CD4-positive, alpha-beta T cell treated with Interleukin-15 for 1 hour (primary cell): ENCODE results near the gene MBD3L4.
"Not testable (repeated sequence)": the region's sequence is repeated elsewhere in the genome, so short reads cannot be mapped to it uniquely, and the experiment has no call there.

ENCODE experiments used
- DNase-seq: peaks from one replicate; pipeline ENCODE4 v3.0.0-alpha.2; 2020

MBD3L4 gene

DNA sequence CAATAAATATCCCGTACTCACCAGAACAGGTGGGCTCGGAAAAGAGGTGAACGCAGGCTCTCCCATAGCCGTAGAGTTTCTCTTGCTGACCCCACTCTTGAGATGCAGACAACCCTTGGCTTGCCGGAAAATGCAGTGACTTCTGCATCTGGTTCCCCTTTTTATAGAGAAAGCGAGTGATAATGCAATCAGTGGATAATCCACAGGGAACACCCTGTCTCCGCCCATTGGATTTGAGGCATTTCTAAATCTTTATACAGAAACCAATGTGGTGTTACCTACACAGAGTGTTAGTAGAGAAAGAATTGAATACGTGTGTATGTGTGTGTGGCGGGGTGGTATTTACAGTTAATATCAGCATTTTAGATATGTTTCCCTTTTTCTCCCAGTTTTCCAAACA, at the start of gene MBD3L4:
TSS of gene MBD3L4 (minus strand) at position 101 of the 400 bp plus-strand sequence. CDS start at position 66, 35 bp downstream.
- not testable (repeated sequence) for DNase-seq

DNA sequence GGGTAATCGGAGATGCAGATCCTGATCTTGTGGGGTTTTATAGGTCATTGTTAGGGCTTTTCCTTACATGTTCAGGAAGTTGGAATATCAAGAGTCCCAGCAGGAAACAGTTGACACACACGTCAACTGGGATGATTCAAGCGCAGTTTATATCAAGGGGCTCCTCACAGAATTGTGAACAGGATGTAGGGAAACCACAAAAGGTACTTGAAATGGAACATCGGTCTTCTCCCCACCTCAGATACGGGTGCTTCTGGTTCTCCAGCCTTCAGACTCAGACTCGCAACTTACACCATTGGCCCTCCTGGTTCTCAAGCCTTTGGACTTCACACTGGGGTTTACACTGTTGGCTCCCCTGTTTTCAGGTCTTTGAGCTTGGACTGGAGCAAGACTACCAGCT, 49.0 kb upstream of the MBD3L4 start:
- no peak for DNase-seq

DNA sequence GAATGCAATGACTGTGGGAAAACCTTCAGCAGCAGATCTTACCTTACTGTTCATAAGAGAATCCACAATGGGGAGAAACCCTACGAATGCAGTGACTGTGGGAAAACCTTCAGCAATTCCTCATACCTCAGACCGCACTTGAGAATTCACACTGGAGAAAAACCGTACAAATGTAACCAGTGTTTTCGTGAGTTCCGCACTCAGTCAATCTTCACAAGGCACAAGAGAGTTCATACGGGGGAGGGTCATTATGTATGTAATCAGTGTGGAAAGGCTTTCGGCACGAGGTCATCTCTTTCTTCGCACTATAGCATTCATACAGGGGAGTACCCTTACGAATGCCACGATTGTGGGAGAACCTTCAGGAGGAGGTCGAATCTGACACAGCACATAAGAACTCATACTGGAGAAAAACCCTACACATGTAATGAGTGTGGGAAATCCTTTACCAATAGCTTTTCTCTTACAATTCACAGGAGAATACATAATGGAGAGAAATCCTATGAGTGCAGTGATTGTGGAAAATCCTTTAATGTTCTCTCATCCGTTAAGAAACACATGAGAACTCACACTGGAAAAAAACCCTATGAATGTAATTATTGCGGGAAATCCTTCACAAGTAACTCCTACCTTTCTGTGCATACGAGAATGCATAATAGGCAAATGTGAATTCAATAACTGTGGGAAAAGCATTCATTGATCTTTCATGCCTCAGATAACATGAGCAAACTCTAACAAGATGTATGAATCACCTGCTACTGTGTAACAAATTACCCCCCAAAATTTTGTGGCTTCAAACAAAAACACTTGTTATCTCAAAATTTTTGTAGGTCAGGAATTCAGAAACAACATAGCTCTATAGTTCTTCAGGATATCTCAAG, 43.3 kb upstream of the MBD3L4 start:
- no peak for DNase-seq

DNA sequence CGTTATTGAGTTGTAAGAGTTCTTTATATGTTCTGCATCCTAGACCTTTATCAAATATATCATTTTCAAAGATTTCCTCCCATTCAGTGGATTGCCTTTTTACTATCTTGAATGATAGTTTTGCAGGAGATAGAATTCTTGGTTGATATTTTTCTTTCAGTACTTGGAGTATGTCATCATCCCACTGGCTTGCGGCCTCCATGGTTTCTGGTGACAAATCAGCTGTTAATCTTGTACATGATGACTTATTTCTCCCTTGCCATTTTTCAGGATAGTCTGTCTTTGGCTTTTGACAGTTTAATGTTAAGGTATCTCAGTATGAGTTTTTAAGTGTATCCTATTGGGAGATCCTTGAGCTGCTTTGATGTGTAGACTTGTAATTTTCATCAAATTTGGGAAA, 38.0 kb upstream of the MBD3L4 start:
- DNase-seq, result no peak

DNA sequence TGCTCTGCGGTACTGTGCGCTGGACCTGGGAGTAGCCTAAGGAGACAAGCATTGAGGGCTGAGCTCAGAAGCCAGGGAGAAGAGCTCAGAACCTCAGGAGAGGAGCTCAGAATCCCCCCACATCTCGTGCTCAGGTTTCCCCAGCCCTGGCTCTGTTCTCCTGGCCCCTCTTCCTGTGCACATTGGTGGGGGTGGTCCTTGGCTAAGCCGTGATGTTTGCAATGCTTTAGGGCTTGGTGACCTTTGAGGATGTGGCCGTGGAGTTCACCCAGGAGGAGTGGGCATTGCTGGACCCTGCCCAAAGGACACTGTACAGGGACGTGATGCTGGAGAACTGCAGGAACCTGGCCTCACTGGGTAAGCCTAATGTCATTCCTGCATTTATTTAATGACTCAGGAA, 36.2 kb upstream of the MBD3L4 start:
- no peak for DNase-seq

DNA sequence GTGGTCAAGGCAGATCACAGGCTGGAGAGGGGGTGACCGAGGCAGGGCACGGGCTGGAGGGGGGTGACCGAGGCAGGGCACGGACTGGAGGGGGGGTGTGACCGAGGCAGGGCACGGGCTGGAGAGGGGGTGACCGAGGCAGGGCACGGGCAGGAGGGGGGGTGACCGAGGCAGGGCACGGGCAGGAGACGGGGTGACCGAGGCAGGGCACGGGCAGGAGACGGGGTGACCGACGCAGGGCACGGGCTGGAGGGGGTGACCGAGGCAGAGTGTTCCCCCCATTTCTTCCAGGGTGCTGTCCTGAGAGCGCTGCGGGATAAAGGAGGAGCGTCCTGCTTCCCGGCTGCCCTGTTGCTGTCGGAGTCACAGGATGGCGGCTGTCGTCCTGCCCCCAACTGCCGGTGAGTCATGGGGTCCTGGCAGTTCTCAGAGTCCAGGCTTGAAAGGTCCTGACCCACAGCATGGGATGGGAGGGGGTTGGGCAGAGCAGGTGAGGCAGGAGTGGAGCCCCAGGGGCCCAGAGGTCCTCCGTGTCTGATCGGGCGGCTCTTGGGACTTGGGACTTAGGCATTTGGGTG, 34.8 kb upstream of the MBD3L4 start:
- DNase-seq, result no peak

DNA sequence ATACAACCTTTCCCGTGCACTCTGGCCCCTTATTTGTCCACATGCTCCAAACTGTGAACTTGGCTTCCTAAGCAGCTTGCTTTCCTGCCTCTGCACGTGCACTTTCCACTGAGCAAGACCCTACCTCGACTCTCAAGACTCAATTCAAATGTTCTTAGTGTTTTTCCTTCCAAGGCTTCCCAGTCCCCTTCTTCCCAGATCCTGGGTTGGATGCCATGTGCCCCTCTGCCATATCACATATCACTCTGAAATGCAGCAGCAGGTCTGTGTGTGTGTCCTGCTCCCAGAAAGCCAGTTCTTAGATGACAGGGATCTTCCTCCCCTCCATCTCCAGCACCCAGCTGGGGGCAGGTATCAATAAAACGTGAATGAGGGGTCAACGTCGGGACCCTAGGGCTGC, 32.6 kb upstream of the MBD3L4 start:
- no peak for DNase-seq

DNA sequence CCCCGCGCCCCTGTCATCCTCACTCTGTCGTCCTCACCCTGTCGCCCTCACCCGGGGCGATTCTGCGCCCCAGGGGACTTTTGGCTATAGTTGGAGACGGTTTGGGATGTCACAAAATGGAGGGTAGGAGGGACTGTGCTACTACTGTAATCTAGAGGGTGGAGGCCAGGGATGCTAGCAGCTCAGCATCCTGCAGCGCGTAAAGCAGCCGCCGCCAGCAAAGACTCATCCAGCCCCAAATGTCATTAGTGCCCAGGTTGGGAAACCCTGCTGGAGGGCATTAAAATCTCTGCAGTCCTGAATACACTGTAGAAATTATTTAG, 29.9 kb upstream of the MBD3L4 start:
- no peak for DNase-seq

DNA sequence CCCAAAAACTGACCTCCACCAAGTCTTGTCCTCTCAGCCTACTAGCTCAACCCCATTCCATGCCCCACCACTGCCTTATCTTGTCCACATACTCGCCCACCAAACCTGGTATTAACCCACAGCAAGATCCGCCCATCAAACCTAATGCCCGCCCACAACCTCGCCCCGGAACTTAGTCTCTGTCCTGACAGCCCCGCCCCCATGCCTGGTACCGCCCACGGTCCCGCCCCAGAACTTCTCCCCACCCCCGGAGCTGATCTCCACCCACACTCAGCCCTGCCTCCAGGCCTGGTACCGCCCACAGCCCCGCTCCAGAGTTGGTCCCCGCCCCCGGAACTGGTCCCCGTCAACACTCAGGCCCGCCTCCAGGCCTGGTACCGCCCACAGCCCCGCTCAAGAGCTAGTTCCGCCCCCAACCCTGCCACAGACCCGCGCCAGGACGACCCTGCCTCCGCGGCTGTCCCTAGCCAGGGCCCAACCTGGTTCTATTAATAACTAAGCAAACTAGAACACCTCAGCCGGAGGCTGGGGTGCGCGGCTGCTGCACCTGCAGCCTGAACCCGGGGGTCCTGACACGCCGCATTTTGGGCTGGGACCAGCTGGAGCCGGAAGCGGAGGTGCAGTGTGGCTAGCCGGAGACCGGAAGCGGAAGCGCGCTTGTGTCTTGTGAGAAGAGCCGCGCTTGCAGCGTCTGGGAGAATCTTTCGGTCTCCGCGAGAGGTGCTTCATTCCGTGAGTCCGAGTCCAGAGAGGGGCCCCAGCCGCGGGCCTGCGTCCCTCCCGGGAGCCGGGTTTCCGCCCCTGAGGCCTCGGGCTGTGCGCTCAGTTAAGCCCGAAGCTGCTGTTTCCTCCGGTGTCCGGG, 29.3 kb upstream of the MBD3L4 start, which contains the start of gene ZNF557:
TSS of gene ZNF557 (plus strand) at position 662 of the 862 bp plus-strand sequence. CDS start 5,372 bp downstream, outside the sequence.
- DNase-seq, result peak; percentile 98

DNA sequence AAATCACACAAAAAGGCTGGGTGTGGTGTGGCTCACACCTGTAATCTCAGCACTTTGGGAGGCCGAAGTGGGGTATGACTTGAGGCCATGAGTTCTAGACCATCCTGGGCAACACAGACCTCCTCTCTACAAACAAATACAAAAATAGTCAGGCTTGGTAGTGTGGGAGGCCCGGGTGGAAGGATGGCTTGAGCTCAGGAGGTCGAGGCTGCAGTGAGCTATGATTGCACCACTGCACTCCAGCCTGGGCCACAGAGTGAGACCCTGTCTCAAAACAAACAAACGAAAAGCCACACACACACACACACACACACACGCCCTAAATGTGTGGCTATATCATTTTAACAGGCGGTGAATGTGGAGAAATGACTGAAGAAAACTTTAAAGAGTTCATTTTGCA, 28.6 kb upstream of the MBD3L4 start:
- DNase-seq, result no peak

DNA sequence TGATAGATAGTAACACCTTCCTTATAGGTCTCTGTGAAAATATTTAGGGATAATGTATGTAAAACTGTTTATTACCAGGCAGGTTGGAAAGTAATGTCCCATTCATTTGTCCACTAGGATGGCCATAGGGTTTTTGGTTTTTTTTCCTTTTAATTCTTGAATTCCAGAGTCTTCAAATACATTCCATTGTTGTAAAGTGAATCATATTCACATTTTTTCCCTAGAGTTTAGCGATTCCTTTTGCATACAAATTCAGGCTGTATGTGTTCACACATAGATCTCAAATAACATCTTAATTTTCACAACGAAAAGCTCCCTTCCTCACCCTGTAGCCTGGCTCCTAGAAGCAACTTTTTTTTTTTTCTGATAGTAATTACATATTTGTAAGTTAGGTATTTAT, 27.7 kb upstream of the MBD3L4 start:
- DNase-seq, result no peak

DNA sequence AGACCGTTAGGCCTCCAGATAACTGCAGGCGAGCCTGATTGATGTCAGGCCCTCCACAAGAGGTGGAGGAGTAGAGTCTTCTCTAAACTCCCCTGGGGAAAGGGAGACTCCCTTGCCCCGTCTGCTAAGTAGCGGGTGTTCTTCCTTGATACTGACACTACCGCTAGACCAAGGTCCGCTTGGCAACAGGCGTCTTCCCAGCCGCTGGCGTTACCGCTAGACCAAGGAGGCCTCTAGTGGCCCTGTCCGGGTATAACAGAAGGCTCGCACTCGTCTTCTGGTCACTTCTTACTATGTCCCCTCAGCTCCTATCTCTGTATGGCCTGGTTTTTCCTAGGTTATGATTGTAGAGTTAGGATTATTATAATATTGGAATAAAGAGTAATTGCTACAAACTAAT, 27.1 kb upstream of the MBD3L4 start:
- DNase-seq, result not testable (repeated sequence)

DNA sequence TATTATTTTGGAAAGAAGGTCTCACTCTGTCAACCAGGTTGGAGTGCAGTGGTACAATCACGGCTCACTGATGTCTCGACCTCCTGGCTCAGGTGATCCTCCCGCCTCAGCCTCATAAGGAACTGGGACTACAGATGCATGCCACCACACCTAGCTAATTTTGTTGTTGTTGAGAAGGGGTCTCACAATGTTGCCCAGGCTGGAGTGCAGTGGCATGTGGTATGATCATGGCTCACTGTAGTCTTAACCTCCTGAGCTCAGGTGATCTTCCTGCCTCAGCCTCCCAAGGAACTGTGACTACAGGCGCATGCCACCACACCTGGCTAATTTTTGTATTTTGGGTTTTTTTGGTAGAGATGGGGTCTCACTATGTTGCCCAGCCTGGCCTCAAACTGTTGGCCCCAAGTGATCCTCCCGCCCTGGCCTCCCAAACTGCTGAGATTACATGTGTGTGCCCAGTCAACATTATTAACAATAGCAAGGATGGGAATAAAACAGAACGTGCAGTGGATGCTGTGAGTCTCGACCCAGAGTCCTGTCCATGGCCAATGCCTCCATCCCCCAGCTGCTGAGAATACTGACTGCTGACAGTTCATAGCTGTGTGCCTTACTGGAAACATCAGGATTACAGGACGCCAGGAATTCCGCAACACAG, 23.9 kb upstream of the MBD3L4 start:
- no peak for DNase-seq

DNA sequence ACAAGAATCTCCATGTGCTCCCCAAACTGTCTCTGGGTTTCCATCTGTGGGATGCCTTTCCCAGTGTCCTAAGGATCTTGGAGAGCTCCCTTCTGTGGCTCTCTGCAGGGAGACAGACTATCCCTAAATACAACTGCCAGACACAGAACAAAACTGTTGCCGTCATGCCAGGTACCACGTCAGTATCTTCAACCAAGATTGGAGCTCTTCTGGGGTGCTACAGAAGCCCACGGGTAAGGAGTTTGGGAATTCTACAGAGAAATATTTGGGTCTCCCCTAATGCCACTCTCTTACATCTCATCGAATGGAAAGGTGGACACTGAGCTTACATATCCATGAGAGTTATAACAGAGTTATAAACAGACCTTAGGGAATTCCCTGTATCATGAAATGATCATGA, 23.4 kb upstream of the MBD3L4 start:
- DNase-seq, result no peak

DNA sequence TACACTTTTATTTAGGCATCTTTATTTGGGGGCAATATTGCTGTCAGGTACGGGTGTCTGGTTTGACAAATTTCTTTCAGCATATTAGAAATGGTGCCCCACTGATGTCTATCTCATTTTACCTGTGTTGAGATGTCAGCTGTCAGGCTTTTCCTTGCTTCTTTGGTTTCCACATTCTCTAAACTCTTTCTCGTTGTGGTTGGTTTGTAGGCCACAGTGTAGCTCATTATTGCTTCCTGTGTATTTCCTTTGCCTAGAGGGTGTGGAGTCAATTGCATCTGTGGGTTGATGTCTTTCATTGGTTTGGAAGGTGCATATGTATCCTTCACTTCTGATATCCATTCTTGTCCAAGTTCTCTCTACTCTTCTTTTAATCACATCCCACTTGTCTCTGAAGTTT, 20.0 kb upstream of the MBD3L4 start:
- not testable (repeated sequence) for DNase-seq

DNA sequence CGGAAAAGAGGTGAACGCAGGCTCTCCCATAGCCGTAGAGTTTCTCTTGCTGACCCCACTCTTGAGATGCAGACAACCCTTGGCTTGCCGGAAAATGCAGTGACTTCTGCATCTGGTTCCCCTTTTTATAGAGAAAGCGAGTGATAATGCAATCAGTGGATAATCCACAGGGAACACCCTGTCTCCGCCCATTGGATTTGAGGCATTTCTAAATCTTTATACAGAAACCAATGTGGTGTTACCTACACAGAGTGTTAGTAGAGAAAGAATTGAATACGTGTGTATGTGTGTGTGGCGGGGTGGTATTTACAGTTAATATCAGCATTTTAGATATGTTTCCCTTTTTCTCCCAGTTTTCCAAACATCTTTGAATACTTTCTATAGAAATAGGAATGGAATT, 18.6 kb upstream of the MBD3L4 start, which contains the start of gene MBD3L3:
TSS of gene MBD3L3 (minus strand) at position 101 of the 400 bp plus-strand sequence. CDS start at position 30, 71 bp downstream.
- not testable (repeated sequence) for DNase-seq

DNA sequence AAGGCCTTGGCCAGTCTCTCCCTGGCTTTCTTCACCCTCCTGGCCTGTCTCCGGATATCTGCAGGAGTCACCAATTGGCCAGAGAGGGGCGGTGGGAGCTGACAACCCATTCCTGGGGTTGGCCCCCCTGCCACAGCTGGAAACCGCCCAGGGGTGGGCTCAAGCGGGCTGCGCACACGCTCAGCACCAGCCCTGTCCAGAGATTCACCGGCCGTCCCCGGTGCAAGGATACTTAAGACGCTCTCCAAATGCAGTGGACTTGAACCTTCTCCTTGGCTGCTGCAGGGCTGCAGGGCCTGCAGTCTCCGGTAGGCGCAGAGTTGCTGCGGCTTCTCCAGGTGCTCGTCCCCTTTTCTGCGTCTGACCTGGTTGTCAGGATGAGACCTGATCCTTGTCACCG, 16.4 kb upstream of the MBD3L4 start:
- DNase-seq, result not testable (repeated sequence)

DNA sequence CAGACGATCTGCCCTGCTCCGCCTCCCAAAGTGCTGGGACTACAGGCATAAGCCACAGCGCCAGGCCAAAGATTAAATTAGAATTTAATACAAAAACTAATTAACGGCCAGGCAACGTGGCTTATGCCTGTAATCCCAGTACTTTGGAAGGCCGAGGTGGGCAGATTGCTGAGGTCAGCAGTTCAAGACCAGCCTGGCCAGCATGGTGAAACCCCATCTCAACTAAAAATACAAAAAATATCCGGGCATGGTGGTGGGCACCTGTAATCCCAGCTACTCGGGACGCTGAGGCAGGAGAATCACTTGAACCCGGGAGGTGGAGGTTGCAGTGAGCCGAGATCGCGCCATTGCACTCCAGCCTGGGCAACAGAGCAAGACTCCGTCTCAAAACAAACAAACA, 15.7 kb upstream of the MBD3L4 start:
- DNase-seq, result not testable (repeated sequence)

DNA sequence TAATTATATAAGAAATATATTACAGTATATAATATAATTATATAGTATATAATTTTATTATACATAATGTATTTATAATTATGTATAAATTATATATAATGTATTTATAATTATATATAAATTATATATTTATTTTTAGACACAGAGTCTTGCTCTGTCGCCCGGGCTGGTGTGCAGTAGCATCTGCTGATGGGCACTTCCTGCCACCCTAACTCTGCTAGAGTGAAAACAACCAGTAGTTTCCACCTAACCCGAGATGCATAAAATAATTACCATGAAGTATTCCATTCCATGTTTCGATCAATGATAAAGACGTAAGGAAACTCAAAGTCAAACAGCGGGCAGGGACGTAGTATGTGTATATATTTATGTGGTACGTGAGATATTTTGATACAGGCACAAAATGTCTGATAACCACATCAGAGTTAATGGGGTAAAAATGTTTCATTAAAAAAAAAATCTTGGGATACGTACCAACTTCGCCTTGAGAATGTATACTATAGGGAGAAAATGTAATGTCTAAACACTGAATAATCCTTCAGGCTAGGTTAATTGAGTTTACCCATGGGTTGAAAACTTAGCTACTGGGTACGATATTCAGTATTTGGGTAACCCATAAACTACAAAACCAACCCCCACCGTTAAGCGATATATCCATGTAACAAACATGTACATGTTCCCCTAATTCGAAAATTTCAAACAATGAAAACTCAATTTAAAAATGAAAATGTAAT, 14.8 kb upstream of the MBD3L4 start:
- DNase-seq, result not testable (repeated sequence)

DNA sequence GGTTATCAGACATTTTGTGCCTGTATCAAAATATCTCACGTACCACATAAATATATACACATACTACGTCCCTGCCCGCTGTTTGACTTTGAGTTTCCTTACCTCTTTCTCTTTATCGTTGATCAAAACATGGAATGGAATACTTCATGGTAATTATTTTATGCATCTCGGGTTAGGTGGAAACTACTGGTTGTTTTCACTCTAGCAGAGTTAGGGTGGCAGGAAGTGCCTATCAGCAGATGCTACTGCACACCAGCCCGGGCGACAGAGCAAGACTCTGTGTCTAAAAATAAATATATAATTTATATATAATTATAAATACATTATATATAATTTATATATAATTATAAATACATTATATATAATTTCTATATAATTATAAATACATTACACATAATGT, 12.9 kb upstream of the MBD3L4 start:
- not testable (repeated sequence) for DNase-seq

DNA sequence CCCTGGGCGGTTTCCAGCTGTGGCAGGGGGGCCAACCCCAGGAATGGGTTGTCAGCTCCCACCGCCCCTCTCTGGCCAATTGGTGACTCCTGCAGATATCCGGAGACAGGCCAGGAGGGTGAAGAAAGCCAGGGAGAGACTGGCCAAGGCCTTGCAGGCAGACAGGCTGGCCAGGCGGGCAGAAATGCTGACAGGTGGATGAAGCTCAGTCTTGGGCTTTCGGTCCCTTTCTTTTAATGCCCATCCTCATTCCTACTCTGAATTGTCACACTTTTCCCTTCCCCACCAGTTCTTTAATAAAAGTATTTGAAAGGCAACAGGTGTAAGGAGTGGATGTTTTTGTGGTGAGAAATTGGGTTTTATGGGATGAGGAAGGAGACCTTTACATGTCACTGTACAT, 11.4 kb upstream of the MBD3L4 start:
- not testable (repeated sequence) for DNase-seq

DNA sequence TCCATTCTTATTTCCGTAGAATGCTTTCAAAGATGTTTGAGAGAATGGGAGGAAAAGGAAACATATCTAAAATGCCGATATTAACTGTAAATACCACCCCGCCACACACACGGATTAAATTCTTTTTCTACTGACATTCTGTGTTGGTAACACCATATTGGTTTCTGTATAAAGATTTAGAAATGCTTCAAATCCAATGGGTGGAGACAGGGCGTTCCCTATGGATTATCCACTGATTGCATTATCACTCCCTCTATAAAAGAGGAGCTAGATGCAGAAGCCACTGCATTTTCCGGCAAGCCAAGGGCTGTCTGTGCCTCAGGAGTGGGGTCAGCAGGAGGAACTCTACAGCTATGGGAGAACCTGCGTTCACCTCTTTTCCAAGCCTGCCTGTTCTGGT, 9.0 kb upstream of the MBD3L4 start, which contains the start of gene MBD3L2:
TSS of gene MBD3L2 (plus strand) at position 301 of the 400 bp plus-strand sequence. CDS start at position 354, 53 bp downstream.
- DNase-seq, result not testable (repeated sequence)
